ENCODE data around the gene DUSP22.

Gene DUSP22

DNA sequence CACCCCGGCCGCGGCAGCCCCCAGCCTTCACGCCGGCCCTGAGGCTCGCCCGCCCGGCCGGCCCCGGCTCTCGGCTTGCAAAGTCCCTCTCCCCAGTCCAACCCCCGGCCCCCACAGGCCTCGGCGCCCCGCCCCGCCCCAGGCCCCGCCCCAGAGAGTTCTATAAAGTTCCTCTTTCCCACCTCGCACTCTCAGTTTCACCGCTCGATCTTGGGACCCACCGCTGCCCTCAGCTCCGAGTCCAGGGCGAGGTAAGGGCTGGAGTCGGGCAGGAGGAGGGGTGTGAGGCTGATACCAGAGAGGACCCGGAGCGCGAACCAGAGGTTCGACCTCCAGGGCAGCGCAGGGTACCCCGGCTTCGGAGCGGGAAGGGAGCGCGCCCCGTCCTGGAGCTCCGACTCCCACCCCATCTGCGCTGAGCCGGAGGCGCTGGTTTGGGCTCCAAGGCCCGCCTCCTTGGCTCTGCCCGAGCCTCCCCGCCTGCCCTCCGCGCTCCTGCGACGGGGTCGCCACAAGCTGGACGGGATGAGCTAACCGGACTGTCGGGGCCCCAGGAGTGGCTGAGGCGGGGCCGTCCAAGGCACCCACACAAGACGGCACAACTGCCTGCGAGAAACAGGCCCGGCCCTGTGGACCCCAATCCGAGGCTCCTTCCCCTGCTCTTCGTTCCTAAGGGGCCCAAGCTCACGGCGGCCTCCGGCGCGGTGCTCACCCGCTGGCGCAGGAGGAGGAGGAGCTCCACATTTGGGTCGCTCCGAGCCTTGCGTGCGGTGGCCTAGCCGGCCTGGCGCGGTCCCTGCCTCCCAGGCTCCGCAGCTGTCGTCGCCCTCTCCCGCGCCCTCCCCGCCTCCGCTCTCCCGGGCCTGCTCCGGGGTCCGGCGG is 99.5 kb downstream of the DUSP22 start, which contains the start of gene IRF4:
Gene IRF4, plus strand, starts transcription at position 194 of the 882 bp plus-strand sequence. CDS start 1,401 bp downstream, outside the sequence.
- FAIRE-seq (no peak), DNase-seq (ENCODE audit: insufficient read length, low spot score) (no peak)
- TF ChIP-seq POLR2A (IDR thresholded peaks at IDR 0.05; ENCODE audit: low read depth, low read length) = no peak

DNA sequence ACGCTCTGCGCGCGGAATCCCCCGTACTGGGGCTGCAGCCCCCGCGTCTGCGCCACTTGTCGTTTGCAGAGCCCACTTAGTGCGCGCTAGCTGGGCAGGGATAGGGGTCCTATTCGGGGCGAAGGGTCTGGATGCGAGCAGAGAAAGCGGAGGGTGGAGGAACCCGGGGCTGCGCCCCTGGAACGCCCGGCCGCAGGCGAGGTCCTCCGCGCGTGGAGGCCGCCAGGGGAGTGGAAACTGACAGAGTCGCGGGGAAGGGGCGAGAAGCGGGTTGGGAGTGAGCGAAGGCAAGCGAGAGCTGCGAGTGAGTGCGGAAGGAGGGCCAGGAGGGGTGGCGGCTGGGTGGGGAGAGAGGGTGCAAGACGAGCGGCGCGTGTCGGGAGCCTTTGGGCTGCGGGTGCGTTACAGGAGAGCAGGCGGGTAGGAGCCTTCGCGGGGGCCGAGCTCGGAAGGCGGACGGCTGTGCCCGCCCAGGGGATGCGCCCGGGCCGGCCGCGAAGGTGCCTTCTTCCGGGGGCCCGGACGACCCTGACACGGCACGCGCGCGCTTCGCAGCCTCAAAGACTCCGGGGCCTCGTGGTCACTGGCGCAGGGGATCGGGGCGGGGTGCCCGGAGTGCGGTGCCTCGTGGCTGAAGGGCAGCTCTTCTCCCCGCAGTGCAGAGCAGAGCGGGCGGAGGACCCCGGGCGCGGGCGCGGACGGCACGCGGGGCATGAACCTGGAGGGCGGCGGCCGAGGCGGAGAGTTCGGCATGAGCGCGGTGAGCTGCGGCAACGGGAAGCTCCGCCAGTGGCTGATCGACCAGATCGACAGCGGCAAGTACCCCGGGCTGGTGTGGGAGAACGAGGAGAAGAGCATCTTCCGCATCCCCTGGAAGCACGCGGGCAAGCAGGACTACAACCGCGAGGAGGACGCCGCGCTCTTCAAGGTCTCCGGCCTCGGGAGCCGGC is 100.4 kb downstream of the DUSP22 start:
- DNase-seq (ENCODE audit: insufficient read length, low spot score) (no peak), FAIRE-seq (no peak)
- TF ChIP-seq POLR2A (IDR thresholded peaks at IDR 0.05; ENCODE audit: low read depth, low read length) = no peak

DNA sequence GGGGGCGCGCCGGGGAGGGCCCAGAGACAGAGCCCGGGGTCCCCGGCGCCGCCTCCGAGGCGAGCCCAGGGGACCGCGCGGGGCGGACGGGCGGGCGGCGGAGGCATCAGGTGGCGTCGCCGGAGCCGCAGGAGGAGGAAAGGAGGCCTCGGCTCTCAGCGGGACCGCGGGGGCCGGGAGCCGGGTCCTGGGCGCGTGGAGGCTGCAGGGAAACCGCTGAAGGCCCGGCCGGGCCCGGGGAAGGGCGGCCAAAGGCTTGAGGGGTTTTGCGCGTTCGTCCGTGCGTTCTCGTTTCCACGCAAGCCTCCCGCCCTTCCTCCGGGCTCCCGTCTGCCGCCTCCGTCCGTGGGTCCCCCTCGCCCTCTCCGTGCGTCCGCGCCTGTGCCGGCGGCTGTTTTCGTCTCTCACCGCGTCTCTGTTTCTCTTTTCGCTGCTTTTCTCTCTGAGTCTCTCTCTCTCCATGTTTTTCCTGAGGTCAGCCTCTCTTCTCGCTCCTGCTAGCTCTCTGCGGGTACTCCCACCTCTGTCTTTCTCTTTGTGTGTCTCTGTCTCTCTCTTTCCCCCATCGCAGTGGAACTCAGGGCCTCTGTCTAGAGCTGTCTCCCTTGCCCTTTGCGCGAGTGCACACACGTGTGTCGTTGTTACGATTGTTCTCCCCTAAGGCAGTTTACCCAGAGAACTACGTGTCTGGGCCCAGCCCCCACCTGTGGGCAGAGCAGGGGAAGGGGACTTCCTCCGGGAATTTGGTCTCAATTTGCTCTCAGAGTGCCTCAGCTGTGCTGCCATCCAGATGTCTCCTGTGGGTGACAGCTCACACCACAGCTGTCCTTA is 101.3 kb downstream of the DUSP22 start:
- FAIRE-seq (no peak), DNase-seq (ENCODE audit: insufficient read length, low spot score) (no peak)
- no peak for TF ChIP-seq POLR2A (IDR thresholded peaks at IDR 0.05; ENCODE audit: low read depth, low read length)

DNA sequence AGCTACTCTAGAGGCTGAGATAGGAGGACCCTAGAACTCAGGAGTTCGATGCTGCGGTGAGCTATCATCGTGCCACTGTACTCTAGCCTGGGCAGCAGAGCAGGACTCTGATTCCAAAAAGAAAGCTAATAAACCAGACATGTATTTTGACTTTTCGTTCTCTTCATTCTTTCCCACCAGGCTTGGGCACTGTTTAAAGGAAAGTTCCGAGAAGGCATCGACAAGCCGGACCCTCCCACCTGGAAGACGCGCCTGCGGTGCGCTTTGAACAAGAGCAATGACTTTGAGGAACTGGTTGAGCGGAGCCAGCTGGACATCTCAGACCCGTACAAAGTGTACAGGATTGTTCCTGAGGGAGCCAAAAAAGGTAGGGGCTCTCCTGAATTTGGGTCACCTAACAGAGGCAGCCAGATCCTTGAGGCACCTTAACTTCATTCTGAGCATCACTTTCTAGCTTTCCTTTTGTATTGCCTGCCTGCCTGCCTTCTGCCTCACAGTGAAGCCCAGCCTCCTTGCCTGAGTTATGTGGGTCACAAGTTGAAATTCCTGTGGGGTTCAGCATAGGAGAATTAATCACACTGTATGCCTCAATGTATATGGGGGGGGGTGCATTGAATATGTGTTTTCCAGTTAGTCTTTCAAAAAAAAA is 102.5 kb downstream of the DUSP22 start:
- FAIRE-seq (no peak), DNase-seq (ENCODE audit: insufficient read length, low spot score) (no peak)
- no peak for TF ChIP-seq POLR2A (IDR thresholded peaks at IDR 0.05; ENCODE audit: low read depth, low read length)

DNA sequence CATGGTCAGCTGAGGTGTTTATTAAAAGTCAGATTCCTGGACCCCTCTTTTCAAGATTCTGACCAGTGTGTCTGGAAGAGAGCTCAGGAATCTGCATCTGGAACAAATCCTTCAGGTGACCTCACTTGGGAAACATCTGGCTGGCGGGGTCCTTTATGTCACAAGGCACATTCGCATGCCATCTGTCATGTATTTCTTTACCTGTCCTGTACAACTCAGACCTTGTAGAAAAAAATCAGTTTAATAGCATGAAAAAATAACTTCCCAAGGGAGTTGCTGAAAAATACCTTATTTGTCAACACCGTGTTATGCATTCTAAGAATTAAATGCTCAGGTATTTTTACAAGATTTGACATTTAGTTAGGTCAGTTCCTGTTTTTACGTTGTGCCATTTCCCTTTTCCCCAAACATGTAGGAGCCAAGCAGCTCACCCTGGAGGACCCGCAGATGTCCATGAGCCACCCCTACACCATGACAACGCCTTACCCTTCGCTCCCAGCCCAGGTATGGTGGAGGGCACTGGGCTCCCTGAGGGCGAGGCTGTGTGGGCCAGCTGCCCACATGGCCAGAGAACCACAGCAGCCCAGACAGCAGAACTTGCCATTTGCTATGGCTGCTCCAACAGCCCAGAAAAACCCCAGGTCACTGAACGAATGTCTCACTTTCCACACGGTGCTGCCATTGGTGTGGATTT is 103.3 kb downstream of the DUSP22 start:
- DNase-seq (ENCODE audit: insufficient read length, low spot score) (no peak), FAIRE-seq (no peak)
- TF ChIP-seq POLR2A (IDR thresholded peaks at IDR 0.05; ENCODE audit: low read depth, low read length) = no peak

DNA sequence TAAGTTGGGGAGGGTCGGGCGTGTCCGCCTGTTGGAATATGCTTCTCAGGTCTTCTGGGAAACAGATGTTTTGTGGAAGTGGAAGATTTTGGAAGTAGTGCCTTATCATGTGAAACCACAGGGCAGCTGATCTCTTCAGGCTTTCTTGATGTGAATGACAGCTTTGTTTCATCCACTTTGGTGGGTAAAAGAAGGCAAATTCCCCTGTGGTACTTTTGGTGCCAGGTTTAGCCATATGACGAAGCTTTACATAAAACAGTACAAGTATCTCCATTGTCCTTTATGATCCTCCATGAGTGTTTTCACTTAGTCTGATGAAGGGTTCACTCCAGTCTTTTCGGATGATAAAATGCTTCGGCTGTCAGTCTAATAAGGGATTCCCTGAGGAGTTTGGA is 103.8 kb downstream of the DUSP22 start:
- TF ChIP-seq POLR2A (IDR thresholded peaks at IDR 0.05; ENCODE audit: low read depth, low read length) = no peak
- no peak for DNase-seq (ENCODE audit: insufficient read length, low spot score)
- no peak for FAIRE-seq

DNA sequence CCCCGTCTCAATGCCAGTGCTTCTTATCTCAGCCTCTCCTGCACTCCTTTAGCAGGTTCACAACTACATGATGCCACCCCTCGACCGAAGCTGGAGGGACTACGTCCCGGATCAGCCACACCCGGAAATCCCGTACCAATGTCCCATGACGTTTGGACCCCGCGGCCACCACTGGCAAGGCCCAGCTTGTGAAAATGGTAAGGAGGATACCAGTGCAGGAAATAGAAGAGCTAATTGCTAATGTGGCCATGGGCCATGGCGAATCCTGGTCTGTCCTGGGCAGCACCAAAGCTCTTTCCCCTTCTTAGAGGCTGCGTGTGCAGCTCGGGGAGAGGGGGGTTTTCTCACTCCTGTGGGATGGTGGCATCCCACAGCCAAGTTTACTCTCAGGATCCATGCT is 104.8 kb downstream of the DUSP22 start:
- DNase-seq (ENCODE audit: insufficient read length, low spot score) (no peak), FAIRE-seq (no peak)
- TF ChIP-seq POLR2A (IDR thresholded peaks at IDR 0.05; ENCODE audit: low read depth, low read length) = no peak

DNA sequence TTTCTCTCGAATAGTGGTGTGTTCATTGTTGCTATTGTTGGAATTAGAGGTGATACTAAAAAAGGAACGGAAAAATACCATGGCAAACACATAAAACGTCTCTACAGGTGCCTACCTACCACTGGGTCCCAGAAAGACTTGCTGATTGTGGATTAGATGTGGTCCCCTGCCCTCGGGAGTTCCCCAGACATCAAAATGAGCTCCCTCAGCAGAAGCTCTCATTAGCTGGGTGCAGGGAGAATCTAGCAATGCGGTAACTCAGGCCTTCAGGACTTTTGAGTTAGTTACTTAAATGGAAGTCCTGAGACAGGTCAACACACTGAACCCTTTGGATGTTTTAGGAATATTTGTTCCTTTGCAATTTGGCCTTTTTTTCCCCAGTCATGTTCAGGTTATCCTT is 105.3 kb downstream of the DUSP22 start:
- no peak for DNase-seq (ENCODE audit: insufficient read length, low spot score)
- TF ChIP-seq POLR2A (IDR thresholded peaks at IDR 0.05; ENCODE audit: low read depth, low read length) = no peak
- no peak for FAIRE-seq

DNA sequence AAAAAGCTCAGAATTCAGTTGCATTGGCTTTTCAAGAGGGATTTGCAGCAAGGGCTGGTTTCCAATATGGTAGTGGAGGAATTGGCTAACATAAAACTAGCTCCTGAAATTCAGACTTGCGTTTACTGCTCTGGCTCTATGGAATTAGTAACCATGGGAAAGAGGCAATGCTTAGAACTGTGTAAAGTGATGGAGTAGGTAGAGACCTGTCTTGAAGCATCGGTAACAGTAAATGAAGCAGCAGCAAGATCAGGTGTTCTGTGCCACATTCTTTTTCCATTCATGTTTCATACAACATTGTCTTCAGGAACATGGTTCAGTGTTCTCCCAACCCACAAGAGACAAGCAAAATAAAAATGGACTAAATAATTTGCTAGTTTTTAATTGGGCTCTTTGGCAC is 105.8 kb downstream of the DUSP22 start:
- FAIRE-seq (no peak), DNase-seq (ENCODE audit: insufficient read length, low spot score) (no peak)
- no peak for TF ChIP-seq POLR2A (IDR thresholded peaks at IDR 0.05; ENCODE audit: low read depth, low read length)

DNA sequence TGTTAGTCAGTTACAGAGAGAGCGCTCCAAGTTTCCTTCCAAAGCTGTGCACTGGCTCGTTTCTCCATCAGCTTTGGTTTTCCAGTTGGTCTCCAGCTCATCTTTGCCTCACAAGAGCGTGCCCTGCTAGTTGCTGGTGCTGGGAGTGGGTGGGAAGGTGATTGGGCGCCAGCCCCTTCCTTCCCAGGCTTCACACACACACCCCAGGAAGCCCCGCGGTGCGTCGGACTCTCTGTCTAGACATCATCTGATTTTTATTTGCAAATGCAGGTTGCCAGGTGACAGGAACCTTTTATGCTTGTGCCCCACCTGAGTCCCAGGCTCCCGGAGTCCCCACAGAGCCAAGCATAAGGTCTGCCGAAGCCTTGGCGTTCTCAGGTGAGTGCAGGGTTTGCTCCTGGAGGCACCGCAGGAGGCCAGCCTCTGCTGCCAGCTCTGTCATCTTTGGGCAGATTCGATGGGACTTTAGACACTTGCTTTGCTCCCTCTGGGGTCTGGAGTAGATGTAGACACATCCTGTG is 106.3 kb downstream of the DUSP22 start:
- DNase-seq (ENCODE audit: insufficient read length, low spot score) (no peak), FAIRE-seq (no peak)
- TF ChIP-seq POLR2A (IDR thresholded peaks at IDR 0.05; ENCODE audit: low read depth, low read length) = no peak

DNA sequence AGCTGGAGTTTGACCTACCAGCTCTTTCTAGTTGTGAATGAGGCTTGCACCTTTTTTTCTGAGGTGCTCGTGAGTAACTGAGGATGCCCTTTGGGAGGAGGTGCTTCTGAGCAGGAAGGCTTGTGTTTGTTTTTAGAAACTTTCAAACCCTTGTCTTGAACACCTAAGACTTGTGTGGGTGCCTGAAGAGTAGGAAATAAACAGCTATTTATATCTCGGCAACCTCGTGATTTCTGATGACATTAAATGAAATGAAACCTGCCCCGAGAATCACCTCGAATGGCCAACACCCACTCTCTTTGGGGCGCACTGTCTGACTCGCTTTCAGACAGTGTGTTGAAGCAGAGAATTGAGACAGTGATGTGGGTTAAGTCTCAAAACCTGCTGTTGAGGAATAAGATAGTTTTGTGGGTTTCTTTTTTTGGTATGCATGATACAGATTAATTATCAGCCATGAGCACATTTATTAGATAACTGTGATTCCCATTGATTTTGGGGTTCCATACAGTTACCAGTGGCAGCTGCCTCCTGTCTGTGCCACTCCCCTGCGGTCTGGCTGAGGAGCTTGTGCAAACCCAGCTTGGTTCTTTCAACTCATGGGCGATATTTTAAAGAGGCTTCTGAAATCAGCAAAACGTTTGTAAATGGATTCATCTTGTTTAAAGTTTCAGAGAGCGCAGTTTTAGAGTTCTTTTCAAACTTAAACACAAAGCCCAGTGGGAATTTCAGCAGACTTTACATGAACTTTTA is 107.7 kb downstream of the DUSP22 start:
- TF ChIP-seq POLR2A (IDR thresholded peaks at IDR 0.05; ENCODE audit: low read depth, low read length) = no peak
- DNase-seq (ENCODE audit: insufficient read length, low spot score) = no peak
- FAIRE-seq = no peak

DNA sequence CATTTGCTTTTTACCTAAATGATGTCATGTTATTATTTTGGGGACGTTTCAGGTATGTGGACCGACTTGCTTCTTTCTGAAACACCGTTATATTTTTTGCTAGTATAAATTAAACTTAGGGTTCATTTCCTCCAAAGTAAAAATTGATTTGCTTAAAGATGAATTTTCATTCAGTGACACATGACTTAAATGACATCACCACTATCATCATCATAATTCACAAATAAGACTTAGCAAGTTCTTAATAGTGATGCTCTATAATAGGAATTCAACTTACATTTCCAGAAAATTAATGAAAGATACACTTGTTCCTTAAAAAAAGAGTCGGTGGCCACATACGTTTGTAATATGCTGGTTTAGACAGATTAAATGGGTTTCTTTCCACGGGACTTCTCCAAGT is 108.5 kb downstream of the DUSP22 start:
- no peak for DNase-seq (ENCODE audit: insufficient read length, low spot score)
- no peak for TF ChIP-seq POLR2A (IDR thresholded peaks at IDR 0.05; ENCODE audit: low read depth, low read length)
- FAIRE-seq = no peak

Data from H54 (cell line).